Kidney (tissue), 14 donors: ENCODE data around the gene PXDC1. TPM values are rescaled to one million over a fixed set of nuclear protein-coding genes. Genes with fewer than 3 reads are reported as not detected.

Experiments
- DNase-seq, 5 donors: peaks; one replicate each; pipeline ENCODE4 v3.0.0-alpha.2; 2013 to 2020
- FAIRE-seq: peaks from 2 replicates; lab custom pipeline; 2012; peaks lifted over from hg19 to GRCh38; lab: Jason Lieb, UNC
- H3K27ac ChIP-seq, 2 donors: one replicate each; pipeline ENCODE4 v1.7.0; 2013; ENCODE audit warnings: low read depth in 2 of 2, low read length in 2 of 2, inconsistent platforms in 1 of 2
- H3K27me3 ChIP-seq: one replicate; pipeline ENCODE4 v1.7.1; 2013; ENCODE audit warnings: low read length, inconsistent platforms; ENCODE audit not compliant: control insufficient read depth, insufficient read depth
- H3K36me3 ChIP-seq, 3 donors: one replicate each; pipeline versions ENCODE4 v1.7.0 to v1.7.1; 2013; ENCODE audit warnings: low read length in 3 of 3, control low read depth in 1 of 3, inconsistent platforms in 1 of 3; ENCODE audit not compliant: insufficient read depth in 3 of 3, control insufficient read depth in 2 of 3
- H3K4me1 ChIP-seq, 3 donors: one replicate each; pipeline versions ENCODE4 v1.7.0 to v1.7.1; 2013; ENCODE audit warnings: low read length in 3 of 3, inconsistent platforms in 1 of 3, low read depth in 1 of 3; ENCODE audit not compliant: control insufficient read depth in 2 of 3, insufficient read depth in 2 of 3
- H3K4me3 ChIP-seq, 3 donors: one replicate each; pipeline versions ENCODE4 v1.7.0 to v1.8.1; 2013; ENCODE audit warnings: low read length in 3 of 3, control low read depth in 1 of 3, inconsistent platforms in 1 of 3
- H3K9ac ChIP-seq, 3 donors: one replicate each; pipeline versions ENCODE4 v1.7.0 to v1.7.1; 2013; ENCODE audit warnings: low read length in 3 of 3, control low read depth in 1 of 3, inconsistent platforms in 1 of 3
- H3K9me3 ChIP-seq, 3 donors: one replicate each; pipeline versions ENCODE4 v1.7.0 to v1.7.1; 2013; ENCODE audit warnings: low read length in 3 of 3, control low read depth in 1 of 3, inconsistent platforms in 1 of 3; ENCODE audit not compliant: control insufficient read depth in 2 of 3, insufficient read depth in 1 of 3
- CTCF ChIP-seq: IDR thresholded peaks from 3 replicates; pipeline ENCODE4 v1.5.1; 2012; ENCODE audit warnings: mild to moderate bottlenecking, moderate library complexity, borderline replicate concordance; ENCODE audit not compliant: insufficient read depth; ENCODE audit errors: extremely low read depth
- intact Hi-C: fragments of 100-400 bp; cut with DNase I; formaldehyde crosslinking; loops from one replicate; pipeline ENCODE4 v1.11.1; 2022
- polyA plus RNA-seq: library from polyadenylated mRNA; stranded (reverse); fragments of 350-450 nt; fragmentation: Illumina TruSeq; extraction: RNeasy Lipid Tissue Mini Kit (QIAGEN cat#74804); gene quantifications from one replicate; pipeline ENCODE4 v1.2.3, GENCODE V29; 2014; ENCODE audit warnings: low read depth, low replicate concordance; ENCODE audit not compliant: insufficient read depth
- total RNA-seq: library from RNA; stranded (reverse); fragmentation: NEBNext Ultra II Directional; extraction: Animal tissue kit (Norgen Biotek cat#: 25700); gene quantifications from one replicate; pipeline ENCODE4 v1.2.1, GENCODE V29; 2021
- donor health status: control.
- donor health status: control.
- donor health status: control.
- donor health status: control.
- donor health status: control.
- donor health status: DM: yes; HTN: yes; CAD: no.
- donor health status: Normal renal cell carcinoma (clear cell type).

Gene PXDC1
- total and polyA plus RNA-seq, 2 donors from 2014 or later = 28.9 to 35.0 TPM

GRCh38 chr6:3744901-3745470 lies 6.5 kb downstream of the PXDC1 start:
- peak in 2 of 5 donors; percentile 38 to 54 for DNase-seq
- H3K27me3 ChIP-seq = no peaks in the 10 kb centered on the region
- H3K27ac ChIP-seq = no peak overlapping the region
- H3K36me3 ChIP-seq = peaks cover 0 to 3% (median 2%) of the 10 kb centered on the region in 3 donors
- H3K4me1 ChIP-seq = peaks cover 0 to 25% (median 24%) of the 10 kb centered on the region in 3 donors
- no peak for FAIRE-seq
- no peak for TF ChIP-seq CTCF
- no peaks in the 10 kb centered on the region for H3K9me3 ChIP-seq
- intact Hi-C loops = no loop called here
- H3K4me3 ChIP-seq = no peak overlapping the region
- no peak overlapping the region for H3K9ac ChIP-seq

- H3K27ac ChIP-seq = no peak overlapping the region
- no peaks in the 10 kb centered on the region for H3K9me3 ChIP-seq
- no peak overlapping the region for H3K4me3 ChIP-seq
- H3K9ac ChIP-seq = no peak overlapping the region
- FAIRE-seq (no peak), DNase-seq (peak in 2 of 5 donors; percentile 36 to 58)
- no peak for TF ChIP-seq CTCF
- H3K27me3 ChIP-seq = no peaks in the 10 kb centered on the region
- H3K4me1 ChIP-seq = peaks cover 0 to 23% (median 20%) of the 10 kb centered on the region in 3 donors
- peaks cover 0 to 3% (median 2%) of the 10 kb centered on the region in 3 donors for H3K36me3 ChIP-seq
- intact Hi-C loops = no loop called here
These were observed 7.2 kb downstream of the PXDC1 start for GRCh38 chr6:3744211-3744900.

- FAIRE-seq (no peak), DNase-seq (no peak)
- Histone ChIP-seq H3K27ac (peak overlapping the region; percentile 15 to 34), H3K9ac (no peak overlapping the region), H3K36me3 (peaks cover 0 to 3% (median 2%) of the 10 kb centered on the region in 3 donors), H3K9me3 (no peaks in the 10 kb centered on the region), H3K4me1 (peaks cover 0 to 21% (median 17%) of the 10 kb centered on the region in 3 donors), H3K27me3 (no peaks in the 10 kb centered on the region), H3K4me3 (peak overlapping the region in 1 of 3 donors; percentile 26)
- TF ChIP-seq CTCF = no peak
- intact Hi-C loops = no loop called here
These were observed 8.0 kb downstream of the PXDC1 start for GRCh38 chr6:3743541-3743940.
